Astrocyte (in vitro differentiated cells and primary cell): ENCODE results near the gene TSEN15.

ENCODE experiments used
- EZH2 ChIP-seq: IDR thresholded peaks from 2 replicates; pipeline ENCODE4 v1.6.1; 2012; ENCODE audit warnings: mild to moderate bottlenecking, low read length, inconsistent platforms; ENCODE audit not compliant: insufficient read depth
- TF ChIP-seq, protein P1 (sequence below): IDR thresholded peaks from 2 replicates; pipeline ENCODE4 v1.5.1; 2011; ENCODE audit warnings: low read depth, mild to moderate bottlenecking, inconsistent platforms, low read length, moderate library complexity; ENCODE audit not compliant: insufficient read depth

GRCh38 chr1:184072376-184072775, 20.8 kb downstream of the TSEN15 start:
- TF ChIP-seq, protein P1, sequence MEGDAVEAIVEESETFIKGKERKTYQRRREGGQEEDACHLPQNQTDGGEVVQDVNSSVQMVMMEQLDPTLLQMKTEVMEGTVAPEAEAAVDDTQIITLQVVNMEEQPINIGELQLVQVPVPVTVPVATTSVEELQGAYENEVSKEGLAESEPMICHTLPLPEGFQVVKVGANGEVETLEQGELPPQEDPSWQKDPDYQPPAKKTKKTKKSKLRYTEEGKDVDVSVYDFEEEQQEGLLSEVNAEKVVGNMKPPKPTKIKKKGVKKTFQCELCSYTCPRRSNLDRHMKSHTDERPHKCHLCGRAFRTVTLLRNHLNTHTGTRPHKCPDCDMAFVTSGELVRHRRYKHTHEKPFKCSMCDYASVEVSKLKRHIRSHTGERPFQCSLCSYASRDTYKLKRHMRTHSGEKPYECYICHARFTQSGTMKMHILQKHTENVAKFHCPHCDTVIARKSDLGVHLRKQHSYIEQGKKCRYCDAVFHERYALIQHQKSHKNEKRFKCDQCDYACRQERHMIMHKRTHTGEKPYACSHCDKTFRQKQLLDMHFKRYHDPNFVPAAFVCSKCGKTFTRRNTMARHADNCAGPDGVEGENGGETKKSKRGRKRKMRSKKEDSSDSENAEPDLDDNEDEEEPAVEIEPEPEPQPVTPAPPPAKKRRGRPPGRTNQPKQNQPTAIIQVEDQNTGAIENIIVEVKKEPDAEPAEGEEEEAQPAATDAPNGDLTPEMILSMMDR = no peak
- no peak for TF ChIP-seq EZH2
